Measurements from ENCODE around the gene WDR13.

GRCh38 chrX:48575642-48576041, 21.6 kb upstream of the WDR13 start:
- no peak for TF ChIP-seq POLR2AphosphoS5 (IDR thresholded peaks at IDR 0.05; ENCODE audit: borderline replicate concordance, low read depth, low read length)
- no peak for TF ChIP-seq EZH2 (IDR thresholded peaks at IDR 0.05)
- TF ChIP-seq FOXP2 (optimal IDR thresholded peaks at IDR 0.05; ENCODE audit: control extremely low read depth, extremely low read length, insufficient read depth), result no peak
